DND-41 (cell line): ENCODE results near the gene TMEFF1.

Experiments used
- CTCF ChIP-seq: IDR thresholded peaks from 2 replicates; pipeline ENCODE4 v1.5.1; 2012; ENCODE audit warnings: borderline replicate concordance, low read length, moderate library complexity, mild to moderate bottlenecking; ENCODE audit not compliant: poor library complexity, severe bottlenecking; ENCODE audit errors: extremely low read depth
- EZH2 ChIP-seq: IDR thresholded peaks from 3 replicates; pipeline ENCODE4 v1.6.1; 2012; ENCODE audit warnings: borderline replicate concordance, low read depth, mild to moderate bottlenecking, moderate library complexity, low read length, inconsistent platforms; ENCODE audit not compliant: severe bottlenecking

GRCh38 chr9:100573655-100574260 is 100.8 kb downstream of the TMEFF1 start:
- TF ChIP-seq CTCF: no peak
- TF ChIP-seq EZH2: no peak
